ENCODE results near the gene LDLRAD3.

LDLRAD3 gene

DNA sequence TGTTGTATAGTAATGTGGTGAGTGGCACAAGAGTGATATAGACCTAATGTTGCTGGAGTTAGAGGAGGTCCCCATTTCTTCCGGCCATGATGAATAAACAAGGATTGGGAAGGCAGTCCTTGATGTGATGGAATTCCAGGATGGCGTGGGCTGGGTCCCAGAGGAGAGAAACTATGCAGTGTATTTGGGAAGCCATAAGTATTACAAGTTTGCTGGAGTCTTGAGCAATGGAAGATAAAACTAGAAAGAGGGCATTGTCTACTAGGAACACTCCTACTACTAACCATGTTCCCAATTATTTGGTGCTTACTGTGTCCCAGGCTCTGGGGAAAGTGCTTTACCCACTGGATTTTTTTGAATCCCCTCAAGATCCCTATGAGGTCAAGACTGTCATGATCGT, 20.0 kb downstream of the LDLRAD3 start:
- no peak for DNase-seq

DNA sequence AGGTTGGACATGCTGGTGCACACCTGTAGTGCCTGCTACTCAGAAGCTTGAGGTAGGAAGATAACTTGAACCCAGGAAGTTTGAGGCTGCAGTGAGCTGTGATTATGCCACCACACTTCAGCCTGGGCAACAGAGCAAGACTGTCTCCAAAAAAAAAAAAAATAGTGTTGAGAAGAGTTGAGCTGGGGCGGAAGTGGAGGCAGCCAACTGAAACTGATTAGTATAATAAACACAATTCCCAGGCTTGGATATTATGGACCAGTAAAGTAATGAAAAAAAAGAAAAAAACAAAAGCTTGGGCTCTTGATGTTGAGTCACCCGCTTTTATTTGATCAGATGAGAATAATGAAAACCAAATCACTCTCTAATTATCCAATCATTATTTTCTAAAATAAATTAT, 21.0 kb downstream of the LDLRAD3 start:
- no peak for DNase-seq

DNA sequence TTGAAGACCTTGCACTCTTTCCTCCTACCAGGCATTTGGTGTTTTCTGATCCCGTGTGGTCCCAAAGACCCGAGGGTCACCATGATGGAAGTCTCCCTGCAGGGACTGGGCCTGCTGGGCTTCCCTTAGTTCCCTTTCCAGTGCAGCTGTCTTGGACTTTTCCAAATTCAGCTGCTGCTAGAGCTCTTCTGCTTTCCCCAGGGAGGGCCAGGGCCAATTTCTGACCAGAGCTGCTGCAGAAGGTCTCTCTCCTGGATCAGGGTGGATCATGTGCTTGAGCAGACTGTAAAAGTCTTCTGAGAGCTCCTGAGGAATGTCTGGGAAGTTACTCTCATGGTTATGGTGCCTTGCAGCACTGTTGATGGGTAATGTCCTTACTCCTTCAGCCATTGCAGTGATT, 23.2 kb downstream of the LDLRAD3 start:
- no peak for DNase-seq

DNA sequence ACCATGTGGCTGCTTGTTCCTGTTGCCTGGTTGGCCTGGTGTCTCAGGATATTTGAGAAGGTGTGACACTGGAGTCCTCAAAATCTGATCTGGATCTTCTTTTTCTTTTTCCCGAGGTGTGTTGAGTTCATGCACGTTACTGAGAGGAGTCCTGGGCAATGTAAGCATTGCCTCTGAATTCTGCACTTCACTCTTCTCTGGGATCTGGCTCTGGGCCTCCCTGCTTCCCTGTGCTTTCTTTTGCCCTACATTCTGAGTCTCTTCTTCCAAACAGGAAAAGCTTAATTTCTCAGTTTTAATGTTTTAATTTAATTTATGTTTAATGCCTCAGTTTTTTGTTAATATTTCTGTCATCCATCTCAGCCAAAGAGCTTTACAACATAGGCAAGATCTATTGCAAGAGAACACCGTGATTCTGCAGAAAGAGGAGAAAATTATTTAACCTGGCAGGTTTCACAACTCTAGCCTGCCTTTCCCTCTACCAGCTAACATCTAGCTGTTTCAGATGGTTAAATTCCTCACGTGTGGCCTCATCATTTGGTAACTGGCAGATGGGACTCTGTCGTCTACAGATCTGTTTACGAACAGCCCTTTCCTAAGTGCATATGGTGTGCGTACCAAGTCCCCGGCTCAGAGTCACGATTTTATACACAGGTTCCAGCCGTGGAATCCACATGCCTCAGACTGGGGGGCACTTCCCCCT, 24.7 kb downstream of the LDLRAD3 start:
- DNase-seq, result no peak

DNA sequence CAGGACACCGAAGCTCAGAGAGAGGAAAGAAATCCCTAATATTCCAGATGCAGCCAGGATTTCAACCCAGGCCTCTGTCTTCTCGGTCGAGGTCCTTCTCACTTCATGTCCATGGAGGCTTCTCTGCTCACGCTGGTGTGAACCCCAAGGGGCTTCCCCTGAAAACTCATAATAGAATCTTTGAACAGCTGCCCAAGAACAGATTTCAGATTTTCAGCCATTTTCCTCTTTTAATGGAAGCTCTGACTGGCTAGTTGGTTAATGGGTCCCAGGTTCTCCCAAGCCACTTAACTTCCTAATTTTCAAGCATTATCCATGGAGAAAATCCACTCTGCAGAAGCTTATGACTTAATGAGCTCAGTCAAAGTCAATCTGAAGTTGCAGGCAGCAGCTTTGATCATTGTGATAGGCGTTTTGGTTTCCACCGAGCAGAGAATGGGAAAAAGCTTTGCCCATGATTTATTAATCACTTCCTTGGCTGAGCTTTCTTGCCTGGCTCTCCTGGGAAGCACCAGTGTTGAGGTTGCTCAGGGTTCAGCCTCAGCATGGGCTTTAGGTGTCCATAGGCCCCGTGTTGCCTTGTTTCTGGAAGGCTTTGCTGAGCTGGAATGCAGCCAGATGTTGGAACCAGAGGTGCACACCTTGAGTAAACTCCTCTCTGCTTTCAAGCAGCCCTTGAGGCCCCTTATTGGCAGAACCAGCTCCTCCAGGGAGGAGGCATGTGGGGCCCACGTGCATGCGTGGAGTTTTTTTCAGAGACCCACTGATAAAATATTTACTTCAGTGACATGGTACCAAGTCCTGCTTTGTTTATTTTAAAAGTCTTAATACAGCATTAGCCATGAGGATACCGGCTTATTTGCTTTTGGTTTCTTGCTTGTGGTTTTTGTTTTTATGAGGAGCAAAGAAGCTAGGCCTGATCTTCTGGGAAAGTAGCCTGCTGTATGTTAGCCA, 25.5 kb downstream of the LDLRAD3 start:
- no peak for DNase-seq

DNA sequence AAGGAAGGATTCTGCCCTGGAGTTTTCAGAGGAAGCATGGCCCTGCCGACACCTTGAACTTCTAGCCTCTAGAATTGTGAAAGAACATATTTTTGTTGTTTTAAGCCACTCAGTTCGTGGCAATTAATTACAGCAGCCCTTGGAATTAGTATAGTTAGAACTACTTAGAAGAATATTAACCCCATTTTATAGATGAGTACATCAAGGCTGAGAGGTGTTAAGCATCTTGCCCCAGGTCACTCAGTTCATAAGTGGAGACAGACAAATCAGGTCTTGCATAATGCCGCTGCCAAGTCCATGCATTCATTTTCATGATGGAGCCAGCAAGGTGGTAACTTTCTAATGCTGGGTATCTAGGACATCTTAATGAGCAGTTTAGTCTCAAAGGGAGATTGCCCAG, 26.6 kb downstream of the LDLRAD3 start:
- DNase-seq, result no peak

DNA sequence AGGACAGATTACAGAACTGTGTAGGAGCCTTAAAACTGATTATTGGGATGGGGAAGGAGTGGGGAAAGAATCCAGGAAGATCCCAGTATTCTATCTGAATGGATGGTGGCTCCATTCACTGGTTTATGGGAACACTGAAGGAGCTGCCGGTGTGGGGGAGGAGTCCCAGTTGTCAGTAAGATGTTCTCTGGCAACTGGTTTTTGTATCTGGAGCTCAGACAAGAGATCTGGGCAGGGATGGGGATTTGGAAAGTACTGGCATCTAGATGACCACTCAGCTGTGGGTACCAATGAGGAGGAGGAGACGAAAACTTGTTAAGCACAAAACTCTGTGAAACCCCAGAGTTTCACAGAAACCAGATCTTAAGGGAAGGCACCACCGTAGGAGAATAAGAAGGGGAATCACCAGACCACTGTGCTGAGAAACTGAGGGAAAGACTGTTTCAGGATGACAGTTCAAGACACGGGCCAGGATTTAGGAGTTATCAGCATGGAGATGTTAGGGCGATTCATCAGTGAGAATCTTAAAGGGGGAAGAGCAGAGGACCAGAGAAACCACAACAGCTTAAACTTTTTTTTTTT, 28.1 kb downstream of the LDLRAD3 start:
- no peak for DNase-seq

DNA sequence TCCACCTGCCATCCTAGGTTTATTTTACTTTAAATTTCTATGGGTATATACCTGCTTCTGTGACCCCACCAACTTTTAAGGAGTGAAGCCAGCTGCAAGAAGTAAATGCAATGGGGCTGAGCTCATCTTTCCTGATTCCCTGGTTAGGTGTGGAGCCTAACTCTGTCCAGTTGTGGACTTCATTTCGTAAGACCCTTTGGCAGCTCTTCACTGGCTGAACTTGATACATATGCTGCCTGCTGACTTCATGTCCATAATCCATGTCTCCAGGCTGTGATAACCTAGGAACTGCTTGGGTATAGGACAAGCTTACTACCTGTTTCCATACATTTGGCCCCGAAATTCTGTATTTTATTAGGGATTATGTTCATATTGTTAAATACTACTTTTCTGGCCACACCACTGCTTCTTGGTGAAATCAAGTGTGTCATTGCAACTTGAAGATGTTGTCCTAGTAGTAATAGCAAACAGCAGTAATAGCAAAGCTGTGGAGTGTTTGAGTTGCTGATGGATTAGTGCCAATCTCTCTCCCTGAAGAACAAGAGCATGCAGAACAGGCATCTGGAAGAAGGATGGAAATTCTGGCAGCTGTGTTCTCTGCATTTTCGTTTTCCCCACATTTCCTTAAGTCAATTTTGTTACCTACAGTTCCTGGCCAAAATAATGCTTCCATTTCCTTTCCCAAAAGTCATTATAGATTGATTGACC, 31.2 kb downstream of the LDLRAD3 start:
- DNase-seq, result no peak

DNA sequence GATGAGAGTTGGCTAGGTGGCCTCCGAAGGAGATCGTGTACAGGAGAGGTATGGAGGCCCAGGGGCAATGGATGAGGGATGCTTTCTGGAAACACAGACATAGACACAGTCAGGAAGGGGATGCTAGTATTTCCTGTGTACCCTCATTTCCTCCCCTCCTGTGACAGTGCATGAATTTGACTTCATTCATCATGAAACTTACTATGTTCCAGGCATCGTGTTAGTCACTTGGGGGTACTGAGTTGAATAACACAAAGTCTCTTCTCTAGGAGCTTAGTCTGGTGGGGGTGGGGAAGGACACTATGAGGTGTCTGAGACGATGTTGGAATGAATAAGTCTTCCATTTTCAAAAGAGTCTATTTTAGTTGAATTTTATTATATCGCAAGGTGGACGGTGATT, 32.6 kb downstream of the LDLRAD3 start:
- DNase-seq, result no peak

DNA sequence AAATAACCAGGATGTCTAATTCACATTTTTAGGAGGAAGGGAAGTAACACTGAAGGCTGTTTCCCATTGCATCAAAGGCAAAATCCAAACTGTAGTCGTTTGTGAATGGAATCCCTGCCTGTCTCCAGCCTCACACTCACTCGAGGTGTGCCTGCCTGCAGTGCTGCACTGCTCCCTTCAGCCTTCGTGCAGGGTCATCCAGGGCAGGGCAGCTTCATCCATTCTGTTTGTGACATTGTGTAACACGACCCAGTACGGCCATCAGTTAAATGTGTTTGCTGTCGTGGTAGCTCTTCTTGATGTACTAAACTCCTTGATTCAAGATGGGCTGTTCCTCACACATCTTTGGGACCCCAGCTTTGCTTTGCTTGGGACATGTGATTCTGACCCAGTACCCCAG, 34.3 kb downstream of the LDLRAD3 start:
- no peak for DNase-seq

DNA sequence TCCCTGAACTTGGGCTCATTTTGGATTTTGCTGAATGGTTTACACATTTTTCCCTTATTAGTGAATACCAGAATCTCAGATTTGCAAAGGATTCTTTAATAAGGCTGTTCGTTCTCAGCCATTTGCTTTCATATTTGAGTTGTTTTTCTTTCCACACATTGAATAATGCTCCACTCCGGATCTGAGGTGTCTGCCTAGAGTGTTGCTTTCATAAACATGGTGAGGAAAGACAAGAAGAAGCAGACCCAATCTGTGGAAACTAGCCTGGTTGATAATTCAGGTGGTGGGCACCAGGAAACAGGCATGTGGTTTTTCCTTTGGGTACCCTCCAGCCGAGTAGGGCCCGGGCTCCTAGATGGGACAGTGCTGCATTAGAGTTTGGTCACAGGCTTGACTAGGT, 35.0 kb downstream of the LDLRAD3 start:
- no peak for DNase-seq

DNA sequence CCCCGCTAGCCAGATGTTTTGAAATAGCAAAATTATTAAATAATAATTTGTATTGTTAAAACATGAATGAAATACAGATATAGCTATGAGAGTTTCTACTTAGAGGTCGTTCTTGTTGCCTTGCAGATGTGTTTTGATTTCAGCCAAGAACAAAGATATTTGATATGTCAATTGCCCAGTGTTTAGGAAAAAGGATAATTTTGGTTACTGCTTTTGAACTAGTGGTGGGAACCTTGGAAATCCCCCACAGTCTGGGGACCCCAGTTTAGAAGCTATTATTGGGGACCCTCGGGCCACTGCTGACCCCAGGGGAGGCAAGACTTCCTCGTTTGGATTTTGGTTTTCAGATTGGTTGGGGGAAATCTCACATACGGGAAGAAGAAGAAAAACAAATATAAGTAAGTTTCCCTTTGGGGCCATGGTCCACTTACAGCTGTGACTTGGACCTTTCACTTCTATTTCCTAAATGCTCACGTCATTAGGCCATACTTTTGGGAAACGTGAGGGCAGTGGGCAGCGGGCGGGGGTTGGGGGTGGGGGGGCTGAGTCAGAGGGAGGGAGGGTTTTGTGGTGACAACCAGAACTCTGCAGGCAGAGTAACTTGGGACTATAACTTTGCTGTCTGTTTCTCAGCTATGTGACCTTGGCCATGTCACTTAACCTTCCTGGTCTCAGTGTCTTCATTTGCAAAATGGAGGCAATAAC, 37.0 kb downstream of the LDLRAD3 start:
- no peak for DNase-seq

DNA sequence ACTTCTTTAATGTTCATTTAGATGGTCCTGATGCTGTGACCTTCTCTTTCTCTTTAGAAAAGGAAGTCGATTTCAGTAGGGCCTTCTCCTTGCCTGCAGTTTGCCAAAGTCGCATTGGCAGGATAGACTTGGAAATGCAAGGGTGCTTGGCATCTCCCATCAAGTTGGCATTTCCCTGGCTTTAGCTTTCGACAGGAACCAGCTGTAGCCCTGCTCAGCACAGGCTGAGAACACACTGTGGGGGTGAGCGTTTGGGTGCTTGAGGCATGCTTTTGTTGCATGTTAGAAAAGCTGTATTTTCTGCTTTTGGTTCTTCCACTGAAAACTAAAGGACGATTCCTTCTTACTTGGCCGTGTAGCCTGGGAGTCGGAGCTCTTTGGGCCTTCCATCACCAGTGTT, 37.7 kb downstream of the LDLRAD3 start:
- DNase-seq, result no peak

DNA sequence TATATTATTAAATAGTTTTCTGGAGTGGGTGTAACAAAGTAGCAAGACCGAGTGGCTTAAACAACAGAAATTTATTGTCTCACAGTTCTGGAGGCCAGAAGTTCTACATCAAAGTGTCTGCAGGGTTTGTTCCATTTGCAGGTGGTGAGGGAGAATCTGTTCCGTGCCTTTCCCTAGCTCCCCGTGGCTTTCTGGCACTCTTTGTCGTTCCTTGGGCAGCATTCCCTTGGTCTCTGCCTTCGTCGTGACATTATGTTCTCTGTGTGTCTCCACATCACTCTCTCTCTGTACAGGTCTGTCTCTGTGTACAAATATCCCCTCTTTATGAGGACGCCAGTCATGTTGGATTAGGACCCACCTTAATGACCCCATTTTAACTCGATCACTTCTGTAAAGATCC, 38.2 kb downstream of the LDLRAD3 start:
- no peak for DNase-seq

DNA sequence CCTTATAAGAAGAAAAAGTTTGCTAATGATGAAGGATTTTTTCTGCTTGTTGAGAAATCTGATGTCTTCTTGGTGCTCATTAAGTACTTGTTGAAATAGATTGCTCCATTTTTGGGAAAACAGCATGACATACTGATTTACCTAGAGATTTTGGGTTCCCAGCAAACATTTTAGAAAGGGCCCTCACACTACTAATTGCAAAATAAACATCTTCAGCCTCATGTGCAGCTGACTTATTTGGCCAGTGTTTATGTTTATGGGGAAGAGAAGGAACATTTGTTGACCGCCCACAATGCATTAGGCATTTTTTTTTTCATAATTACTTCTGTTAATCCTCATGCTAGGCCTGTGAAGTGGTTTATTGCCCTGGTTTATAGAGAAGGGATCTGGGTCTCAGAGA, 40.1 kb downstream of the LDLRAD3 start:
- no peak for DNase-seq

DNA sequence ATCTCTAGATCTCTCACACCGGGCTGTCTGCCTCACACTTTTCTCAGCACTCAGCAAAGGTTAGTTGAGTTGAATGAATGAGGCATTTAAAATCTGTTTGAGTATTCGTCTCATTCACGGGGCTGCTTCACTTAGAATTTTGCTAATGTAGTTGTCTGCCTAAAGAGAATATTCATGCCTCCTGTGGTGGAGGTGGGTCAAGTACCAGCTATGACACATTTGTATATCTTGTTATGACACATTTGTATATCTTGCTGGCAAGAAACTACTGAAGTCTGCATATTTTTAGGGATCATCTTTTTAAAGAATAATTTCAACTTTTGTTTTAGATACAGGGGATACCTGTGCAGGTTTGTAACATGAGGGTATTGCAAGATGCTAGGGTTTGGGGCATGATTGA, 43.1 kb downstream of the LDLRAD3 start:
- DNase-seq, result no peak

DNA sequence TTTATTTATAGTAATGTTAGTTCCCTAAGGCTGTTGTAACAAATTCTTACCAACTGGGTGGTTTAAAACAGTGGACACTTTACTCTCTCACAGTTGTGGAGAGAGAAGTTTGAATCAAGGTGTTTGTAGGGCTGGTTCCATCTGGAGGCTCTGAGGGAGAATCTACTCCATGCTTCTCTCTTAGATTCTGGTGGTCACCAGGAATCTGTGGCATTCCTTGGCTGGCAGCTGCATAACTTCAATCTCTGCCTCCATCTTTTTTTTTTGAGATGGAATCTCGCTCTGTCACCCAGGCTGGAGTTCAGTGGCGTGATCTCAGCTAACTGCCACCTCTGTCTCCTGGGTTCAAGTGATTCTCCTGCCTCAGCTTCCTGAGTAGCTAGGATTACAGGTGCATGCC, 46.3 kb downstream of the LDLRAD3 start:
- no peak for DNase-seq

DNA sequence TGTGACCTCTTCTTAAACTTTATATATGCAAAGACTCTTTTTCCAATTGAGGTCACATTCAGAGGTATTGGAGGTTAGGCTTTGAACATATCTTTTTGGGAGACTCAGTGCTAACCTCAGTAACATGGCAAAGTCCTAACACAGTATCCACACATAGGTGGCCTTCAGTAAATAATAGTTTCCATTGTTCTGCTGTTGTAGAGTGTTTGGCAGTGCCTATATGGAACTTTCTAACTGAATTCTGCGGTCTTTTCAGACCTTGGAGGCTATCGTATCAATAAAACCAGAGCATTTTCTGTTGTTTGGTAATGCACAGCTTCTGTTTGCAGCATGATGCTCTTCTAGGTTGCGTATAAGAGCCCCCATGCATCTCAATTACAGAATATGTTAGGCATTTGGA, 47.0 kb downstream of the LDLRAD3 start:
- no peak for DNase-seq

DNA sequence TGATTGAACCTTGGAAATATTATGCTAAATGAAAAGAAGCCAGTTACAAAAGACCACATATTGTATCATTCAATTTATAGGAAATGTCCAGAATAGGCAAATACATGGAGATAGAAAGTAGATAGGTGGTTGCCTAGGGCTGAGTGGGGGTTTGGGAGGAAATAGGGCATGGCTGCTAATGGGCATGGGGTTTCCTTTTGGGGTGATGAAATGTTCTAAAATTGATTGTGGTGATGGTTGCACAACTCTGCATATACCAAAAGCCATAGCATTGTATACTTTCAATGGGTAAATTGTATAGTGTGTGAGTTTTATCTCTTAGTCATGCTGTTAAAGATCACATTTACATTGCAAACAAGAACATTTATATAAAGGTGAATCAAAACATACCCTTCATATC, 48.7 kb downstream of the LDLRAD3 start:
- no peak for DNase-seq

DNA sequence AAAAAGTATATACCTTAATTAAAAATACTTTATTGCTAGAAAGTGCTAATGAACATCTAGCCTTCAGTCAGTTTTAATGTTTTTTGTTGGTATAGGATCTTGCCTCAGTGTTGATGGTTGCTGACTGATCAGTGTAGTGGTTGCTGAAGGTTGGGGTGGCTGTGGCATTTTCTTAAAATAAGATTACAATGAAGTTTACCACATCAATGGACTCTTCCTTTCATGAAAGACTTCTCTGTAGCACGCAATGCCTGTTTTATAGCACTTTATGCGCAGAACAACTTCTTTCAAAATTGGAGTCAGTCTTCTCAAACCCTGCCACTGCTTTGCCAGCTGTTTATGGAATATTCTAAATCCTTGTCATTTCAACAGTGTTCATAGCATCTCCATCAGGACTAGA, 50.6 kb downstream of the LDLRAD3 start:
- DNase-seq, result no peak

DNA sequence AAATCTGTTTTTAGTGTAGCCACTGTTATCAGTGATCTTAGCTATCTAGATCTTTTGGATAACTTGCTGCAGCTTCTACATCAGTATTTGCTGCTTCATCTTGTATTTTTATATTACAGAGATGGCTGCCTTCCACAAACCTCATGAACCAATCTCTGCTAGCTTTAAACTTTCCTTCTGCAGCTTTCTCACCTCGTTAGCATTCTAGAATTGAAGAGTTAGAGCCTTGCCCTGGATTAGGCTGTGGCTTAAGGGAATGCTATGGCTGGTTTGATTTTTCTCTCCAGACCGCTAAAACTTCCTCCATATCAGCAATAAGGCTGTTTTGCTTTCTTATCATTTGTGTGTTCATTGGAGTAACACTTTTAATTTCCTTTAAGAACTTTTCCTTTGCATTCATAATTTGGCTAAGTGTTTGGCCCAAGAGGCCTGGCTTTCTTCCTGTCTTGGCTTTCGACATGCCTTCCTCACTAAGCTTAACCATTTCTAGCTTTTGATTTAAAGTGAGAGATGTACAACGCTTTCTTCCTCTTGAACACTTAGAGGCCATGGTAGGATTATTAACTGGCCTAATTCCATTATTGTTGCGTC, 51.9 kb downstream of the LDLRAD3 start:
- no peak for DNase-seq

DNA sequence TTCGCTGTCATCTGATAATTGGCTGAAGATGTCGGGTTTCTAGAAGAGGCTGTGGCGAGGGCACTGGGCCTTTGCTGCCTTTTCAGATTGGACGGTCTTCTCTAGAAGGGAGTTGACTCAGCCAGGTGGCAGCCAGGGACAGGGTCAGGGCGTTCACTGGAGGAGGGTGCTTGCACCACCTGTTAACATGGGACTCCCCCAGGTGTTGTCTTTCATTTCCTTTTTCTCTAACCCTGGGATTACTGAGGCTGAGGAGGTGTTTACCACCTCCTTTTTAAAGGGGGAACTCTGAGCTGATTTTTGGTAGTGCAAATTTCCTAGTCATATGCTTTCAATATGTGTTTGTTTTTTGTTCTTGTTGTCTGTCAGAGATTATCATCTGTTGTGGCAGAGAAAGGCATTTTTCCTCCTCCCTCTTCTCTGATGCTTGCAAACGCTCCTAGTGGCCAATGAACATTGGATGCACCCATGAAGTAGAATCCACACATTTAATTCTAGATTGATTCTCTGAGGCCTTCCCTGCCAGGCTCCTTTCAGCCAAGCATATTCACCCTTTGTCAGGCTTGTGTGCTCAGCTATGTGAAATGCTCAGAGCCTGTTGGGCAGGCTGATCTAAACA, 54.1 kb downstream of the LDLRAD3 start:
- no peak for DNase-seq

Measured in bone marrow (tissue), 2 donors.